HUDEP-2 (cell line): ENCODE results near the gene RHBDL1.

Experiments
- DNase-seq, 76 experiments: peaks; one replicate each; lab custom pipeline; 2025; ENCODE audit not compliant: unreplicated experiment in 76 of 76; lab: John Stamatoyannopoulos, UW

RHBDL1 gene

DNA sequence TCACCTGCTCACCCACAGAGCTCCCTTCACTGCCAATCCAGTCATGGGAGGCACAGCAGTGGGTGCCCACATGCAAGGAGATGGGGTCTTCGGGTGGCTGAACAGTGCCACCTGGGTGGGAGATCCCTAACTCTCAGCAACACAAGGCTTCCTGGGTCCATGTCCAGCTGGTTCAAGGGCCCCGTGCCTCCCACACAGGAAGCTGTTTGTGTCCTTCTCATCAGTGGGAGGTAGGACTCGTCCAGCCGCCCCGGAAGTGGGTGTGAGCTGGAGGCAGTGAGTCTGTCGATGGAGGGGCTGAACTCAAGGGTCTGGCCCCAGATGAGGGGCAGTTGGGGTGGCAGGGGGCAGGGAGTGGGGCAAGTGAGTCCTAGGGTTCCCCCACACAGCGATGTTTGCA, 28.6 kb downstream of the RHBDL1 start:
- DNase-seq = no peak

DNA sequence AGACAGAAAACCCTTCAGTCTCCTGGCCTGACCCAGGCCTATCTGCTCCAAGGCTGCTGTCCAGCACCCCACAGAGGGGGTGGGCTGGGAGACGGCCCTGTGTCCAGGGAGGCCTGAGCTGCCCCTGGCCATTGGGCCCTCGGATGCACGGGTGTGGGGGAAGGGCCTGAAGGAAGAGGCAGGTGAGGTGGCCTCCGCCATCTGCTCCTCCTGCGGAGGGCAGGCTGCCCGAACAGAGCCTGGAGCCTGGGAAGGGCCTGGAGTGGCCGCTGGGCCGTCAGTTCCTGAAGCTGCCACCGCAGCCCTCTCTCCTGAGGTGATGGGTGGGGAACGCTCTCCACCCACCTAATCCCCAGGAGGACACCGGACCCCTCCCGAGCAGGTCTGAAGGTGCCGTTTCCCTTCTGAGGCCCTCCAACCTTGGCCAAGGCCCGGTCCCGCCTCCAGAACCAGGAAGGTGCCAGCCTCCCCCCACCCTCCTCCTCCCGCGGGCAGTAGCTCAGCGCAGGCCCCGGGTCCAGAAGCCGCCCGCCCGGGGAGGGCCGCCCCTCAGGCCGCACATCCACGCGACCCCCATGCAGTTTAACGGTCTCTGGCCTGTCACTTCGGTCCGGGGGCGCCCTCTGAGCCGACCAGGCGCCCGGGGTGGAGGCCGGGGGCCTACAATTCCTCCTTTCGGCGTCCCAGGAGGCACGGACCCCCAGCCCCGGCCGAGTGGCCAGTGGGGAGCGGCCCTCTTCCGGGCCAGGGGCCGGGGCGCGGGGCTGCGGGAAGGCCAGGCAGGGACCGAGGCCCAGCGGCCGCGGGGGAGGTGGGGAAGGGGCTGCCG, 29.3 kb downstream of the RHBDL1 start:
- no peak for DNase-seq

DNA sequence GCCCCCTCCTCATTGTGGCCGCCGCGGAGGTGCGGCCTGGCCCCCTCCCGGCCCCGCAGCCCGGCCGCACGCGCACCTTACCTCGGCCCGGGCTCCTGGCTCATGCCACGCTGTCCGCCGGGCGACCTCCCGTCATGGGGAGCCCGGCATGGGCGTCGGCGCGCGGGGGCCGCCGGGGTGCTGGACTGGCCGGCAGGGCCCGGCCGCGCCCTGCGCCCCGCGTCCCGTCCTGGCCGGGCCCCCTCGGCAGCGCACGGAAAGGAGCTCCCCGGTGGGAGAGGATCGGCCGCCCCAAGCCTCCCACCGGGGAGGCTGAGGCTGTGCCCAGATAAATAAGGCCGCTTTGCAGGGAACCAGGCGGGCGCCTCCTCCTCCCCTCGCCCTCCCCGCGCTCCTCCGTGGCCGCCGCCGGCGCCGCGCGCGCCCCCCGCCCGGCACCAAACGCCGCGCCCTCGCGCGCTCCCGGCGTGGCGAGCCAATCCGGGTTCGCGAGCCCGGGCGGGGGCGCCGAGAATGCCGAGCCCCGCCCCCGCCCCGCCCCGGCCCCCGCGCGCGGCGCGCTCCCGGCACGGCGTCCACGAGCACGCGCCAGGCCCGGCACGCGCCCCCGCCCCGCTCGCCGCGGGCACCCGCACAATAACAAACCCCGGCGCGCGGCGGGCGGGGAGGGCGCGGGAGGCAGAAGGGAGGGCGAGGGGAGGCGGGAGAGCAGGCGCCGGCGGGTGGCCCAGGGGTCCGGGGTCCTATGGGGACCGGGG, 30.1 kb downstream of the RHBDL1 start, which contains the start of gene FBXL16:
FBXL16 (minus strand) TSS at position 371 of the 758 bp plus-strand sequence. CDS start 8,396 bp downstream, outside the sequence.
- DNase-seq = peak in 2 of 76 experiments; percentile 17 to 26

DNA sequence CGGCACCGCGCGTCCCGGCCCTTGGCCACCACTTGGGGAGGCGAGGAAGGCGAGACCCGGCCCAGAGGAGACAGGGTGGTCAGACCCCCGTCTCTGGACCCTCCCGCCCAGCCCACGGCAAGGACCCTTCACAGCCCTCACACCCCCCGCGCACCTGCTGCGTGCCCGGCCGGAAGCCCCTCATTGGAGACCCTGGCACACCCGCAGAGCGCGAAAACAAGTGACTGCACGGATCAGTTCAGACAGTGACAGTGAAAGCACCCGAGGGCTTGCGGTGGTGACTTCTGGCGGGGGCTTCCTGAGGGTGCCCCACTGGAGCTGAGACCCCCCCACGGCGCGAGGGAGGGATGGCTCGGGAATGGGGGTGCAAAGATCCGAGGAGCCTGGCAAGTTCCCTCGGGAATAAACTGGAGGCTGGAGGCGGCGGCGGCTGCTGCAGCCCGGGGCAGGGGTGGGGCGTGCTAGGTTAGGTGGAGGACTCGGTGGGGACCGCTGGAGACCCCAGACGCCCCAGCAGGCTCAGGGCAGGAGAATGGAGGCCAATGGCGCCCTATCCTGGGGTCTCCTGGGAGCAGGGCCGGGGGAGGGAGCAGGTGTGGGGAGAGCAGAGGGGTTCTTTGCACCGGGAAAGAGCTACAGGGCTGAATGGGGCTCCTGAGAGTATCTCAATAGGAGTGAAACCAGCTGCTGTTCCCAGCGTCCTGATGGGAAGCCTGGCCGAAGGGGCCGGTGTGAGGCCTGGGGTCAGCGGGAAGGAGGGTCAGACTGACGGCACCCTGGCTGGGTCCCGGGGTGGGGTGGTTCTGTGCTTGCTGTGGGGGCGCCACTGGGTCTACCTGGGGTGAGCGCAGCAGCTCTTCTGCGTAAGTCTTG, 31.0 kb downstream of the RHBDL1 start:
- DNase-seq = no peak

DNA sequence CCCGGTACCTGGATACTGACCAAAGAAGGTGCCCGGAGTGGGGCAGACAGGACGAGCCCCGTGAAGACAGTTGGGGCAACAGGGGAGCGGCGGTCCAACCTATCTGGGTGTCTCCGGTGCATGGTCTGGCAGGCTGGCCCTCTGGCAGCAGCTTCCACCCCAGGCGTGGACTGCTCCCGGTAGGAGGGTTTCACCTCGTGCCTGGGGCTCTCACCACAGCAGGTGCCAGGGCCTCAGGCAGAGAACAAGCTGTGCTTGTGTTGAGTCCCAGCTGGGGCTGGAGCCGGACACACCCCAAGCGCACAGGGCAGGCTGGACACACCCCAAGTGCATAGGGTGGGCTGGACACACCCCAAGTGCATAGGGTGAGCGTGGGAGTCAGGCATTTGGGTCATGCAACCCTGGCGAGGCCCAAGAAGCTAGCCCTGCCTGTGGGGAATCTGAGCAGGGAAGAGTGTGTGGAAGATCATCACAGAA, 31.6 kb downstream of the RHBDL1 start:
- peak in 4 of 76 experiments; percentile 8 to 32 (median 18) for DNase-seq

DNA sequence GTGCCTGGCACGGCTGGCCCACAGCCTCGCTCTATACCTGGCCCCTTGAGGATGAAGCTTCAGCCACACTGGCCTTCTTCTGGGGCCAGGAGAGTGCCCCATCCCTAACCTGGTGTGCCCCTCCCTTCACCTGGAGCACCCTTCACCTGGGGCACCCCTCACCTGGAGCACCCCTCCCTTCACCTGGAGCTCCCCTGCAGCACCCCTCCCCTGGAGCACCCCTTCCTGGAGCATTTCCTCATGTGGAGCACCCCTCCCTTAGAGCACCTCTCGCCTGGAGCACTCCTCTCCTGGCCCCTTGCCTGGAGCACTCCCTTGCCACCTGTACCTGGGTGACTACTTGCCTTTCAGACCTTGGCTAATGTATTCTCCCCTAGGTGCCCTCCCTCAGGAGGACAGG, 32.5 kb downstream of the RHBDL1 start:
- no peak for DNase-seq

DNA sequence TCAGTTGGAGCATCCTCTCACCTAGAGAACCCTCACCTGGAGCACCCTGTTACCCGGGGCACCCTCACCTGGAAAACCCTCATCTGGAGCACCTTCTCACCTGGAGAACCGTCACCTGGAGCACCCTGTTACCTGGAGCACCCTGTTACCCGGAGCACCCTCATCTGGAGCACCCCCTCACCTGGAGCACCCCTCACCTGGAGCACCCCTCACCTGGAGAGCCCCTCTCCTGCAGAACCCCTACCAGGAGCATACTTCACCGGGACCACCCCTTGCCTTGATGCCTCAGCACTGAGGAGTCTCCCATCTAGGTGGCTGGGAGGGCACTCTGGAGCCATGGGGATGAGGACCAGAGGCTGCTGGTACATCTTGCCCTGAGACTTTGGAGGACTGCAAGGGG, 33.5 kb downstream of the RHBDL1 start:
- DNase-seq = no peak

DNA sequence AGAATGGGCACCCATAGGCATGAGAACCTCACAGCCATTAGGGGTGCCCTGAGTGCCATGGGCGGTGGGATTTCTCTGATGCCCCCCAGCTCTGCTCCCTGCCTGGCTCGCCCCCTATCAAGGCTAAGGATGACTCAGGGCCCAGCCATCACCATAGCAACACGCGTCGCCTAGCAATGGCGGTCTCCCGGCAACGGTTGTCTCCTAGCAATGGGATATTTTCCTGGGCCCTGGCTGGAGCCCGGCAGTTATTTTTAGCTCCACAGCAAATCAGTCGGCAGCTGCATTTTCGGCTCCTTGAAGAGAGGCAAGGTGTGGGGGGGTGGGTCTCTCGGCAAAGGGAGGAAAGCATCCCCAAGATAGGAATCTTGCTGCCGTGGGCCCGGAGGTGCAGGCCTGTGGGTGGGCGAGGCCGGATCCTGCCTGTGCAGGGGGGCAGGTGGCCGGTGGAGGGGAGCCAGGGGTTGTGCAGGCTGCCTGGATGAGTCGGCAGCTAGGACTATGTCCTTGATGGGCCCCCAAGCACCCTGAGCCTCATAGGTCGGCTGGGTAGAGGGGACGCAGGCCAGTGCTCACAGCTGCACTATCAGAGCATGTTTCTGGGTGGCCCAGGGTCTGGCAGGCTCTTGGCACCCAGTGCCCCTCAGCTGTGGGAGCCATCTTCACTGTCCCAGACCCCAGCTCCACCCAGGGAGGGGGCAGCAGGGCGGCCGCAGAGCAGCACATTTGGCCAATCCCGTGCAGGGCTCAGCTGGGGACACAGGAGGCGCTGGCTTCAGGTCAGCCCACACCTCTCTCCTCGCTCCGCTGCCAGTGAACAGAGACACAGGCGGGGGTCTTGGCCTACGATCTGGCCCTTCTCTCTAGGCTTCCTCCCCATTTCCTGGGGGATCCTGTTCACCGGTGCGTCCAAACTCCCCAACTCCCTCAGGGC, 34.4 kb downstream of the RHBDL1 start:
- peak in 14 of 76 experiments; percentile 11 to 30 (median 18) for DNase-seq

DNA sequence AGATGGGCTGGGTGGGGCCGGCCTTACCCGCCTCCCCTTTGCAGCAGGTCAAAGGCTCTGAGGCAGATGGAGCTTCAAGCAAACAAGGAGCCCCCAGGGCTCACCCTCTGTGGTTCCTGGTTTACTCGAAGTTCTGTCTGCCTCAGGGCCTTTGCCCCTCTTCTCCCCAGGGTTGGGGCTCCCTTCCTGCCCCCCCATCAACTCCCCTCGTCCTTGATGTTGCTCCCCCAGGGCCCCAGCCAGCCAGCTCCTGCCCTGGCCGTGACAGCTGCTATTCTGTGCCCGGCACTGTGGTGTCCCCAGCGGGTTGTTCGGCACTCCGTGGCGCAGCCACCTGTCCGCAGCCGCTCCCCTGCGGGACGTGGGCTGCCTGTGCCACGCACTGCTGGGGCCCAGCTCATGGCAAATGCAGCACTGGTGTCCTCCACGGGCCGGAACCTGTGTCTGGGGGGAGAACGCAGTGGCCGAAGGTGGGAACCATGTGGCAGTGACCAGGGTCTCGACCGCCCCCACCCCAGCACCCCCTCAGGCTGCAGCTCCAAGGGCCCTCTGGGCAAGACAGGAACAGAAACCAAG, 35.1 kb downstream of the RHBDL1 start:
- DNase-seq = no peak

DNA sequence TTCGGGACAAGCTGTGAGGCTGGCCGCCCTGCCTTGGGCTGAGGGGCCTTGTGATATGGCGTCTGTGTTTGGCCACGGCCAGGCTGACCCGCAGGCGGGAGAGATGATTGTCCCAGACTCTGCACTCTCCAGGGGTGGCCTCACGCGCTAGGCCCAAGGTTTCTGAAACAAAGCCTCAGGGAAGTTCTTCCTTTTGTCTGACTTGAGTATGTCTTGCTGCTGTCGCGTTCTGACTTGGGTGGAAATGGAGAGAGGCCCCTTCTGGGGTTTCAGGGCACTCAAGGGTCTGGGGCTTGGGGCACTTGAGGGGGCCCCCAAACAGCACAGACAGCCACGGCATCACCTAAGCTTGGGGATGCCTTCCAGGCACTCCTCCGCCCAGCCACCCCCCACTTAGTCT, 35.6 kb downstream of the RHBDL1 start:
- no peak for DNase-seq

DNA sequence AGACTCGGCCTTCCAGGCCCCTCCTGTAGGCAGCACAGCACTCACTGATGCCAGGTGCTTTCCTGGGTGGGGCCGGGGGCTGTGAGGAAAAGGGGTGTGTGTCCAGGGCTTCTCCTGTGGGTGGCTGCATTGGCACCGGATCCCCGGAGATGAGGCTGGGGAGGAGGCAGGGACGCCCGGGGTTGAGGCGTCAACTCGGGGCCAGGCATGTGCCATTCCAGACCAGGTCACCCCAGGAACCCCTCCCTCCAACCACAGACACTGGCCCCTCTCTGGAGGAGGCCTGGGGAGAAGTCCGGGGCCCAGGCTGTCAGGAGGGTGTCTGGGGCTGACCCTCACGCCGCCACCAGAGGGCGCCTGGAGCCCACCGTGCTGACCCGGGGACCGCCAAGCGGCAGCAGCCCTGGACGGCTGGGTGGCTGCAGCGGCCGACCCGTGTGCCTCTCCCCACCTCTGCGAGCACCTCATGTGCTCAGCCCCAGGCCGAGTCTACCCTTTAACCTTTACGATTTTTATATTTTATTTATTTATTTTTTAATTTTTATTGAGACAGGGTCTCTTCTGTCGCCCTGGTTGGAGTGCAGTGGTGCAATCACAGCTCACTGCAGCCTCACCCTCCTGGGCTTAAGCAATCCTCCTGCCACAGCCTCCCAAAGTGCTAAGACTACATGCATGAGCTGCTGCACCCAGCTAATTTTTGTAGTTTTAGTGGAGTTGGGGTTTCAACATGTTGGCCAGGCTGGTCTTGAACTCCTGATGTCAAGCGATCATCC, 36.3 kb downstream of the RHBDL1 start:
- DNase-seq = peak in 56 of 76 experiments; percentile 23 to 79 (median 54)

DNA sequence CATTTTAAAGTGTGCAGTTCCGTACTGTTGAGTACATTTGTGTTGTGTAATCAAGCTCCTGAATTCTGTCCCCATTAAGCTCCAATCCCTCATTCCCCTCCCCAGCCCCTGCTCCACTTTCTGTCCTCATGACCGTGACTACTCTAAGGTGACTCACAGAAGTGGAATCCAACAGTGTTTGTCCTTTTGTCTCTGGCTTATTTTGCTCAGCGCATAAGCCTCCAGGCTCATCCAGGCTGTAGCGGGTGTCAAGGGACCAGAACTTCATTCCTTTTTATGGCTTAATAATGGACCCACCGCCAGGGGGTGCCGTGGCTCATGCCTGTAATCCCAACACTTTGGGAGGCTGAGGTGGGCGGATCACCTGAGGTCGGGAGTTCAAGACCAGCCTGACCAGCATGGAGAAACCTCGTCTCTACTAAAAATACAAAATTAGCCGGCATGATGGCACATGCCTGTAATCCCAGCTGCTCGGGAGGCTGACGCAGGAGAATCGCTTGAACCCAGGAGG, 37.3 kb downstream of the RHBDL1 start:
- peak in 50 of 76 experiments; percentile 6 to 68 (median 39) for DNase-seq

DNA sequence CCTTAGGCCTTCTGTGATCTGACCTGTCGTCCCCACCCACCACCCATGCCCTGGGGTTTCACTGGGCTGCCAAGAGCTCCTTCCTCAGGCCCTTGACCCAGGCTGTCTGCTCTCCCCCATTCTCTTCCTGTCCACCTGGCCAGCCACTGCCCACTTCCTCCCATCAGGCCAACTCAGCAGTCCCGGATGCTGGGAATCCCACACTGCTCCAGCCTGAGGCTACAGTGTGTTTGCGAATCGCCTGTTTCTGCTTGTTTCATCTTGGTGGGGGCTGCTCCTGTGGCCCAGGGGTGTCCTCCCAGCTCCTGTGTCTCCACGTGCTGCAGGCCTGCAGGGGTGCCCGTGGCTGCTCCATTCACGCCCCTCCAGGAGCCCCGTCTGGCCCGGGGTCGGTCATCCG, 38.6 kb downstream of the RHBDL1 start:
- DNase-seq = no peak

DNA sequence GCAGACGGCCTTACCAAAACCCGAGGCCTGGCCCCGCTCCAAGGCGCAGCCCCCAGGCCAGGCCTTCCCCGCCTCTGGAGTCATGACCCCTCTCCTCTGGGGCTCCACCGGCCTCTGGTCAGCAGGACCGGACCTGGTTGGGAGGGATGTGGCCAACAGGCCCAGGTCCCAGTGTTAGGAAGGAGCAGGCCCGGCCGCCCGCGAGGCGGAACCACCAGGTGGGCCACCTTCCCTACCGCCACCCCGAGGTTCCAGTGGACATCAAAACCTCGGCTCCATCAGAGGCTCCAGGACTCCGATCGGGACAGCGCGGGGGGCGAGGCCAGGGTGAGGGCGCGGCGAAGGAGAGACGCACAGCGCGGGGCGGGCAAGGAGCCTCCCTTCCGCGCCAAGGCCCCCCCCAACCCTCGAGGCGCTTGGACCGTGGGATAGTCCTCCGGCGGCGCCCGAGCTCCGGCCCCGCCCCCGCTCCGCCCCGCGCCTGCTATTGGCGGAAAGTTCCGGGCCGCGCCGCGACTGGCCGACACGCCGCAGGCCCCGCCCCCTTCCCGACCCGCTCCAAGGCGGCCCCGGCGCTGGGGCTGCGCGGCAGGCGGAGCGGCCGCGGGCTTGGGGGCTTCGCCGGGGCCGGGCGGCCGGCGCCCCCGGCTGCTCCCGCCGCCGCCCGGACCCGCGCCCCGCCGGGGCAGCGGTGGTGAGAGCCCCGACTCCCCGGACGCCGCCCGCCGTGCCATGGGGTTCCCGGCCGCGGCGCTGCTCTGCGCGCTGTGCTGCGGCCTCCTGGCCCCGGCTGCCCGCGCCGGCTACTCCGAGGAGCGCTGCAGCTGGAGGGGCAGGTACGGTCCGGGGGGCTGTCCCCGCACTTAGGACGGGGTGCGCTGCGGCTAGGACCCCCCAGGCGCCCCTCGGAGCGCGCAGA, 39.3 kb downstream of the RHBDL1 start, which contains the start of gene METRN:
METRN (plus strand) TSS at position 561 of the 919 bp plus-strand sequence; CDS start at position 733, 172 bp downstream.
- DNase-seq = peak in 73 of 76 experiments; percentile 28 to 95 (median 80)

DNA sequence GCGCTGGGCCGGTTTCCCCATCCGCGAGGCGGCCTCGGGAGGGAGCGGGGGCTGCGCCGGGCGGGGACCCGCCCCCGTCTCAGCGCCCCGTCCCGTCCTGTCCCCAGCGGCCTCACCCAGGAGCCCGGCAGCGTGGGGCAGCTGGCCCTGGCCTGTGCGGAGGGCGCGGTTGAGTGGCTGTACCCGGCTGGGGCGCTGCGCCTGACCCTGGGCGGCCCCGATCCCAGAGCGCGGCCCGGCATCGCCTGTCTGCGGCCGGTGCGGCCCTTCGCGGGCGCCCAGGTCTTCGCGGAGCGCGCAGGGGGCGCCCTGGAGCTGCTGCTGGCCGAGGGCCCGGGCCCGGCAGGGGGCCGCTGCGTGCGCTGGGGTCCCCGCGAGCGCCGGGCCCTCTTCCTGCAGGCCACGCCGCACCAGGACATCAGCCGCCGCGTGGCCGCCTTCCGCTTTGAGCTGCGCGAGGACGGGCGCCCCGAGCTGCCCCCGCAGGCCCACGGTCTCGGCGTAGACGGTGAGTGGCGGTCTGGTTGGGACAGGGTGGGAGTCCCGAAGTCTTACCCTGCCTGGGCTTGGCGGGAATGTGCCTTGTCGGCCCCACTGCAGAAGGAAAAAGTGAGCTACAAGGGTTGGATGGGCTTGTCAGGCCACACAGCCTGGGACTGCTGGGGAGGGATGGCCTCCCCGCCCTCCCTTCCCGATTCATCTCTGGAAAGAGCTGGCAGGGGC, 40.2 kb downstream of the RHBDL1 start:
- DNase-seq = peak in 20 of 76 experiments; percentile 13 to 45 (median 30)

DNA sequence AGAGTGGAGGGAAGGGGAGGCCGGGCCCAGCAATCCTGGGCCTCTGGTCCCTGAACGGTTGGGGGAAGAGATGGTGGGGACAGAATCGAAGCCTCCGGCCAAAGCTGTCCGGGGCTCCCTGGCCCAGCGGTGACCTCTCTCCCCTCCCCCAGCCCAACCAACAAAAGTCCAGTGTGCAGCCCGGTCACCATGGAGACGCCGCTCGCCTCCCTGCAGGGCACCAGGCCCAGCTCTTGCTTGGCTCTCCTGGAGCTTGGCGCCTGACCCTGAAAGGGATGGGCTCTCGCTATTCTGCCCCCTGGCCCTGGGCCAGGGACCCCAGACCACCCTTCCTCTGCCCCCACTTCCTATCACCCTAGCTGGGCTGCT, 40.7 kb downstream of the RHBDL1 start:
- no peak for DNase-seq
